HG02763 (cell line): Measurements from ENCODE around the gene SESN2.

ENCODE experiments used
- ATAC-seq: cut with Tn5 transposase; IDR thresholded peaks from one replicate; pipeline ENCODE4 v1.9.1; 2021; ENCODE audit warnings: mild to moderate bottlenecking, moderate library complexity; ENCODE audit not compliant: unreplicated experiment

Gene SESN2

DNA sequence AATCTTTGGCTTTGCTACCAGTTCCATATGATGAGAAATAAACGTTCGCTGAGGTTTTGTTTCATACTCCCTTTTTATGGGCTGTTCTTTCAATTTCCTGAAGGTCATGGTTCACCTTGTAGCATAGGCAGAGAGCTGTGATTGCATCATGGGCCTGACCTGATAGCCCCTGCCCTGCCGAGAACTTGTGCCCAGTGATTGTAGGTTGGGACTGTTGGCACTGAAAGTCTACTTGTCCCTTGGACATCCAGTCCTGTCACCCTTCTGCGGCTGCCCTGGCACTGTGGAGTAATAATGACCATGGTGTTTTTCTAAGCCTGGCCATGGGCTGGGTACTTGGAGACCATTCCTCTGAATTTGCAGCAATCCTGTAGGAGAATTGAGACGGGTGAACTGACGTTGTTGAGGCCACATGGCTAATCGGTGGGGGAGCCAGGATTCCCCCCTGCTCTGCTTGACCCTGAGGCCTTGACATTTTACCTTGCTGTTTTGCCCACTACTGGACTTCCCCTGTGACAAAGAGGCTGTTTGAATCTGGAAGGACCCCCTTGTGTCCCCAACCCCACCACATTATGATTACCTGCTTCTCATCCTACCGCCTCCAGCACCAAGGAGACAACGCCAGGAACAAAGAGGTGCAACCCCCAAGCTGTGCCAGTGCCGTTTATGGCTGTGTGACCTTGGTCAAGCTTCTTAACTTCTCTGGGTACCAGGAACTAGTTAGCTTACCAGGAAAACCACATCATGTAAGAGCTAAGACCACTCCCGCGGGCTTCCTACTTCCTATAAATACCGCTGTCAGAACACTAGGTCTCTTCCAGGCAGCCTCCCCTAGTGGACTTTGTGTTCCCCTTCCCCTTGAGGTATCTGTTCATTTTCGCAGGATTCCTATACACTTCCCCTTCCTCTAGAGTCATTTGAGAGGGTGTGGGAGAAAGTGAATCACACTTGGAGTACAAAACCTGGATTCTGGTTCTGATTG, 23.4 kb downstream of the SESN2 start:
- no peak for ATAC-seq

DNA sequence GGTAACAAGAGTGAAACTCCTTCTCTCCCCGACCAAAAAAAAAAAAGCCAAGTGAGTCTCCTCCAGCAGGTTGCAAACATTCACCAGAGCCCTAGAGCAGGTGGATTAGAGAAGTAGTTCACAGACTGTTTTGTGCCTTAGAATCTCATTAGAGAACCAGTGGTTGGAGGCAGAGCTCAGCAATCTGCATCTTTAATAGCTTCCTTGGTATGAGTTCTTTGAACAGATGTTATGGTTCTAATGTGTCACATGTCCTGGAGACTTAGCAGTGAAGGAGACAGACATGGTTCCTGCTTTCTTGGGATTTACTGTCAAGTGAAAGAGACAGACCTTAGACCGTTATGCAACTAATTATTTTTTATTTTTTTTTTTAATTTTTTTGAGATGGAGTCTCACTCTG, 26.8 kb downstream of the SESN2 start:
- no peak for ATAC-seq

- ATAC-seq: no peak
Measured at GRCh38 chr1:28288487-28288886, 29.2 kb downstream of the SESN2 start.

- no peak for ATAC-seq
Measured at GRCh38 chr1:28290851-28291250, 31.5 kb downstream of the SESN2 start.

DNA sequence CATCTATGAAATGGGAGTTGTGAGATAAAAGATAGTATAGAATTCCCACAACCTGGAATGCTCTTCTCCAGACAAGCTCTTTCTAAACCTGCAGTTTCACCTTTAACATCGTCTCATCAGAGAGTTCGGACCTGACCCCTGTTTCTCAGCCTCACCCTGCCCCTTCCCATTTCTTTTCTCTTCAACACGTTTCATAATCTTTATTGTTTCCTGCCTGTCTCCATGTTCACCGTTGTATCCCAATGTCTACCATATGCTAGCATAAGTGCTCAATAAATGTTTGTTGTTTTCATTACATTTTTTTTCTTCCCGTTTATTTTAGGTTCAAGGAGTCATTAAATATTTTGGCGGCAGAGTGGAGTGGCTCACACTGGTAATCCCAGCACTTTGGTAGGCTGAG, 32.4 kb downstream of the SESN2 start:
- ATAC-seq: no peak

DNA sequence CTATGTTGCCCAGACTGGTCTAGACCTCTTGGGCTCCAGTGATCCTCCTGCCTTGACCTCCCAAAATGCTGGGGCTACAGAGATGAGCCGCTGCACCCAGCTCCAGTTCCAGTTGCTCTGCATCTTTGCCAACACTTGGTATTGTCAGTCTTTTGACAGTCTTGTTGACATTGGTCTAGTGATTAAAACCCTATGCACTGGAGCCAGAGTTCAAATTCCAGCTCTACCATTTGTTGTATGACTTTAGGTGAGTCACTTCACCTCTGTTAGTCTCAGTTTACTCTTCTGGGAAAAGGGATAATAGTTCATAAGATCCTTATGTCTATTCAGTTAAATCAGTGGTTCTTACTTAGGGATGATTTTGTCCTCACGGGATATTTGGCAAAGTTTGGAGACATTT, 36.6 kb downstream of the SESN2 start:
- no peak for ATAC-seq

DNA sequence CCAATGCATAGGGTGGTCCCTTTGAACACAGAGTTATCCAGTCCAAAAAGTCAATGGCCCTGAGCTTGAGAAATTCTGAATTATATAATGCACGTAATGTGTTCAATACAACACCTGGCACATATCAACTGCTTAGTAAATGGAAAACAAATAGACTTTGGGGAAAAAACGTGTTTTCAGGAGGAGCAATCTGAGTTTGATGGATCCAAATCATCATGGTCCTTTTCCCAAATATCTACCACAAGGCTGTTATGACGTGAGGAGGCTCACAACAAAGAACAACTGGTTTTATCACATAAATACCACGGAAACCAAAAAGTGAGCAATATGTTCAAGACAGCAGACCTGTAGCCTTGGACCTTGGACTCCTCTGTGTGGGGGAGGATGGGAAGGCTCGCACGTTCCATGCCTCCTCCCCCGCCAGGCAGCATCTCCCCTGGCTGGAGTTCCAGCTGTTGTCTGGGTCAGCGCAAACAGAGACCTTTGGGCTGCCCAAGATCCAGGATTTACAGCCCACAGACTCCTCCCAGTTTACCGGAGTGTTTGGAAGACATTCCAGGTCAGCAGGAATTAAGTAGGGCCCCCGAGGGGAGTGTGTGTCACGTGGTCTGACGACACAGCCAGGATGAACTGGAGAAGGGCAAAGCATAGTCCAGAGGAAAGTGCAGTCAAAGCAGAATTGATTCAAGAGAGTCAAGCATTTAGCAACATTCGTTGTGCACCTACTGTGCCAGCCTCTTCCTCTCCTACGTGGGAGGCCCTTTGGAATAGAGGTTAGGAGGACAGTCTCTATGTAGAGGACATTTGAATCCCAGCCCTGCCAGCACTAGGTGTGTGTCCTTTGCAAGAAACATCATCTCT, 37.3 kb downstream of the SESN2 start:
- no peak for ATAC-seq

DNA sequence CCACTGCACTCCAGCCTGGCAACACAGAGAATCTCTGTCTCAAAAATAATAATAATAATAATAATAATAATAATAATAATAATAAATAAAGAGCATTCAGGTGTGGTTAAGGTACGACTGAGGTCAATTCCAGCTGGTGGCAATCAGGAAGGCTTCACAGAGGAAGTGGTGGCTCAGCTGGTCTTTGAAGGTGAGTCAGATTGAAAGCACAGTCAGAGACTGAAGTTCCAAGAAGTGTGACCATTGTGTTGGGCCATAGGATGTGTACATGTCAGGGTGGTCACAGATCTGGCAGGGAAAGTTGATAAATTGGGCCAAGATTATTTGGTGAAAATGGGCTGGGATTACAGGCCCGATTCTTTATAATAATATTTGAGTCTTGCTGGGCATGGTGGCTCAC, 38.5 kb downstream of the SESN2 start:
- ATAC-seq: no peak

DNA sequence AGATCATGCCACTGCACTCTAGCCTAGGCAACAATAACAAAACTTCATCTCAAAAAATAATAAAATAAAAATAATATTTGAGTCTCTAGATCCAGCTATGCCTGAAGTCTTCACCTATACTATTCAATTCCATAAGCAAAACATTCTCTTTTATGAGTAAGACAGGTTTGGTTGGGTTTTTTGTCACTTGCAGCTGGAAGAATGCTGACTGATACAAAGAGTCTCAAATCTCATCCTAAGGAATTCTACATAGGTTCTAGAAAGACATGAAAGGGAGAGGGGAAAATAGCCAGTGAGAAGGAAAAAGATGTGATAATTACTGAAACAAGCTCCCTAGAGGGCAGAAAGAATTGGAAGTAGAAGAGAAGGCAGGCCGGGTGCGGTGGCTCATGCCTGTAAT, 39.1 kb downstream of the SESN2 start:
- ATAC-seq: no peak

DNA sequence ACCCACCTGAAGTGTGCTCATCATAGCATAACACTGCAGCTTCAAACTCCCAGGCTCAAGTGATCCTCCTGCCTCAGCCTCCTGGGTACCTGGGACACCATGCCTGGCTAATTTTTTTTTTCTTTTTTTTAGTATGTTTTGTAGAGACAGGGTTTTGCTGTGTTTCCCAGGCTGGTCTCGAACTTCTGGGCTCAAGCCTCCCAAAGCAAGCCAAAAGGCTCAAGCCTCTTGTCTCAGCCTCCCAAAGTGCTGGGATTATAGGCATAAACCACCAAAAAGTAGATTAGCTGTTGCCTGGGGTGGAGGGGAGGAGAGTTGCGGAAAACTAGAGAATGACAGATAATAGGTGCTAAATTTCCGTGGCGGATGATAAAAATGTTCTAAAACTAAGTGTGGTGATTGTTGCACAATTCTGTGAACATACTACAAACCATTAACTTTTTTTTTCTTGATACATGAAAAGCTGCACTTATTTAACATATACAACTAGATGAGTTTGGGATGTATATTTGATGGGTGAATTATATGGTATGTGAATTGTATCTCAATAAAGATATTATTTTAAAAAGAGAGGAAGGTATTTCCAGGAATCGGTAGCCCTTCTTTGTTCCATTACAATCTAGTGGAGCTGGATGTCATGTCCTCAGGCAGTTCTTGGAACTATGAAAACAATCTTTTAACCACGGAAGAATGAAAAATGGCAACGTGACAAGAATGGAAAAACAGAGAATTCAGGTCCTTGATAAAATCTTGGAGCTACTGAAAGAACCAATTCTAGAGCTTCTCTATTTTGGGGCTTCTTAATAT, 42.3 kb downstream of the SESN2 start:
- no peak for ATAC-seq

- no peak for ATAC-seq
Measured at GRCh38 chr1:28302247-28302646, 42.9 kb downstream of the SESN2 start.

- no peak for ATAC-seq
Measured at GRCh38 chr1:28306301-28306949, 47.1 kb downstream of the SESN2 start.

- ATAC-seq: no peak
Measured at GRCh38 chr1:28308750-28309149, 49.4 kb downstream of the SESN2 start.

DNA sequence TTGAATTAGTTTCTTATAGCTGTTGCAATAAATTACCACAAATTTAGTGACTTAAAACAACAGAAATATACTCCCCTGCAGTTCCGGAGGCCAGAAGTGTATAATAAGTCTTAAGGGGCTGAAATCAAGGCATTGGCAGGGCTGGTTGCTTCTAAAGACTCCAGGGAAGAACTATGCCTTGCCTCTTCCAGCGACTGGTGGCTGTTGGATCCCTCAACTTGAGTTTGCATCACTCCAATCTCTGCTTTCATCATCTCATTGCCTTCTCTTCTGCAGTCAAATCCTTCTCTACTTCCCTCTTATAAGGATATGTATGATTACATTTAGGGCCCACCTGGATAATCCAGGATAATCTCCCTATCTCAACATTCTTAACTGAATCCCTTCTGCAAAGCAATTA, 50.4 kb downstream of the SESN2 start:
- ATAC-seq: no peak

DNA sequence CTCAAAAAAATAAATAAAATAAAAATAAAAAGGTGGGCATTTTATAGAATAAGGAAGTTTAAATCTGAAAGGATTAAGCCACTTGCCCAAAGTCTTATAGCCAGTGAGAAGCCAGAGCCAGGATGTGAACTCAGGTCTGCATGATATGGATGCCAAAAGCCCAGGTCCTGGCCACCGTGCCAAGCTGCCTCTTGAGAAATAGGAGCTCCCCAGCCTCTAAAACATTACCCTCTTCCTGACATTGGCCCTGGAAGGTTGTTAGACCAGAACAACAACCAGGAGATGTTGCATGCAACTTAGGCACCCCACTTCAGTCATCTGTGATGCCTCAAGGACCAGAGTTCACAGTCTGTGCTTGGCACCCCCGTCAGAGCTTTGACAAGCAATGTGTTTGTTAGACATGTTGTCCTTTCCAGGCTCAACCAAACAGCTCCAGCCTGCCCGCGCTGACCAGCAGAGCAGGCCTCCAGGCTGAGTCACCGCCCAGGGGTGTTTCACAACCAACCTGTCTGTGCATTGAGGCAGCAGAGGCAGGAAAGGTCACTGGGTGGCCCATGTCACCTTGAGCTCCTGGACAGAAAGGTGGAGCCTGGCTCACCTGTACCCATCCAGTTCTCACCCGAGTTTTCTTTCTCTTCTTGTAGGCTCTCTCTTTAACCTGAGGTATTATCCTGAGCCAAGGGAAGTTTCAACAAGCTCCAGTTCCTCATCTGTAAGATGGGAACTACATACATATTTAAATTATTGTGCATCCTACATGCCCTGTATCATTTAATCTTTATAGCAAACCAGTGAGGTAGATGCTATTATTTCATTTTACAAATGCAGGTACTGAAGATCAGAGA, 54.6 kb downstream of the SESN2 start:
- ATAC-seq: no peak

- no peak for ATAC-seq
Measured at GRCh38 chr1:28314547-28314941, 55.2 kb downstream of the SESN2 start.

DNA sequence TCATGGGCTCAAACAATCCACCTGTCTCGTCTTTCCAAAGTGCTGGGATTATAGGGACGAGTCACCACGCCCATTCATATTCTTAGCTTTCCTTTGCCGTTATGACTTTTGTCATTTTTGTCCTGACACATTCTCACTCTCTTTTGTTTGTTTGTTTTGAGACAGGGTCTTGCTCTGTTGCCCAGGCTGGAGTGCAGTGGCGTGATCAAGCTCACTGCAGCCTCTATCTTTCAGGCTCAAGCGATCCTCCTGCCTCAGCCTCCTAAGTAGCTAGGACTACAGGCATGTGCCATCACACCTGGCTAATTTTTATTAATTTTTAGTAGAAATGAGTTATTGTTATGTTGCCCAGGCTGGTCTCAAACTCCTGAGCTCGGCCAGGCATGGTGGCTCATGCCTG, 57.7 kb downstream of the SESN2 start:
- ATAC-seq: no peak

- ATAC-seq: no peak
Measured at GRCh38 chr1:28322194-28322593, 62.9 kb downstream of the SESN2 start.

DNA sequence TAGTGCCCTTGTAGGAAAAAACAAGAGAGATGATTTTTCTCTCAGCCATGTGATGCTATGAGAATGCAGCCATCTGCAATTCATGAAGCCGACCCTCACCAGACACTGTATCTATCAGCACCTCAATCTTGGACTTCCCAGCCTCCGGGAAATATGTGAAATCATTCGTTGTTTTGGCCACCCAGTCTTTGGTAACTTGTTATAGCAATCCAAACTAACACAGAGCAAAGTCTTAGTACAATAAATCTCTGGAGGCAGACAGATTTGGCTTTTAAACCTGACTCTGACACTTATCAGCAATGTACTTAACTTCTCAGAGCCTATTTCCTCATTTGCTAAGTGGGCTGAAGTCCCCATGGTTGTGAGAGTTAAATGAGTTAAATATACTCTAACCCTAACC, 64.4 kb downstream of the SESN2 start:
- no peak for ATAC-seq

DNA sequence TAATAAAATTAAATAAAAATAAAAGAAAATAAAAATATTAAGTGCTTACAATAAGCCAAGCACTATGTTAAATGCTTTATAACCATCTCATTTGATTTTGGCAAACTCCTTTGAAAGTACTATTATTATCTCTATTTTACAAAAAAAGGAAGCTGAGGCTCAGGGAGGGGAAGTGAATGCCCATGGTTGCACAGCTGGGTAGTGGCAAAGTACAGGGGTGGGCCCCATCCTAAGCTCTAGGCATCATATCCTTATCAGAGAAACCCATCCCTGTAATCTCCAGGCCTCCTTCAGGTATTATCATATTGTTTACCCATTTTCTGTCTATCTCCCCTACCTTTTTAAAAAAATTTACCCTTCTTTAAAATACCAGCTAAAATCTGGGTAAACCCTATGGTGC, 67.2 kb downstream of the SESN2 start:
- no peak for ATAC-seq
